K562 (cell line): ENCODE results near the gene BBC3. TPM values are rescaled to one million over a fixed set of nuclear protein-coding genes. Genes with fewer than 3 reads are reported as not detected.

Experiments
- ATF7 ChIP-seq: fragments of 450-650 bp; IDR thresholded peaks from 2 replicates; pipeline ENCODE4 v1.7.1; 2014; ENCODE audit warnings: mild to moderate bottlenecking, moderate library complexity
- CEBPB ChIP-seq: fragments of 450-650 bp; IDR thresholded peaks from 2 replicates; pipeline ENCODE4 v1.6.1; 2016; ENCODE audit warnings: missing genetic modification characterization, missing compliant biosample characterization
- CHD2 ChIP-seq: IDR thresholded peaks from 2 replicates; pipeline ENCODE4 v1.6.1; 2011; ENCODE audit warnings: low read depth, low read length
- CREB5 ChIP-seq: fragments of 250-450 bp; sonication (Bioruptor Pico); IDR thresholded peaks from 2 replicates; pipeline ENCODE4 v1.5.0; 2020; ENCODE audit warnings: mild to moderate bottlenecking
- CTBP1 ChIP-seq: fragments of 450-650 bp; IDR thresholded peaks from 2 replicates; pipeline ENCODE4 v1.6.1; 2016; ENCODE audit warnings: borderline replicate concordance
- ELF1 ChIP-seq: fragments of 200-800 bp; sonication (Bioruptor generic); IDR thresholded peaks from 2 replicates; pipeline ENCODE4 v1.6.1; 2016; ENCODE audit warnings: missing genetic modification characterization, missing compliant biosample characterization
- MXD1 ChIP-seq: fragments of 250-450 bp; sonication (Bioruptor Pico); IDR thresholded peaks from 2 replicates; pipeline ENCODE4 v1.8.0; 2021; ENCODE audit warnings: borderline replicate concordance, mild to moderate bottlenecking, moderate library complexity; ENCODE audit not compliant: poor library complexity, severe bottlenecking
- NCOR1 ChIP-seq: fragments of 450-650 bp; IDR thresholded peaks from 2 replicates; pipeline ENCODE4 v1.6.1; 2016; ENCODE audit warnings: mild to moderate bottlenecking, moderate library complexity
- NR2C2 ChIP-seq, 2 experiments: fragments of 200-800 bp in 1 of 2; sonication (Bioruptor generic) in 1 of 2; sonication (generic) in 1 of 2; formaldehyde crosslinking in 1 of 2; IDR thresholded peaks; 2 replicates each; pipeline versions ENCODE4 v1.6.1 to v1.8.0; 2016 to 2022; ENCODE audit warnings: mild to moderate bottlenecking in 1 of 2, missing compliant biosample characterization in 1 of 2, missing genetic modification characterization in 1 of 2, missing genetic modification reagents in 1 of 2
- PBX2 ChIP-seq, 2 experiments: IDR thresholded peaks in 1 of 2; conservative IDR thresholded peaks in 1 of 2; 2 replicates each; pipeline ENCODE4 v1.6.1; 2016; ENCODE audit warnings: low read depth in 2 of 2, mild to moderate bottlenecking in 1 of 2, missing compliant biosample characterization in 1 of 2, missing genetic modification characterization in 1 of 2, moderate library complexity in 1 of 2
- PML ChIP-seq: IDR thresholded peaks from 2 replicates; pipeline ENCODE4 v1.6.1; 2012; ENCODE audit warnings: low read length, inconsistent platforms
- POLR2B ChIP-seq: fragments of 450-650 bp; IDR thresholded peaks from 2 replicates; pipeline ENCODE4 v1.6.1; 2018; ENCODE audit warnings: low read depth; ENCODE audit not compliant: partially characterized antibody
- RB1 ChIP-seq: fragments of 450-650 bp; IDR thresholded peaks from 2 replicates; pipeline ENCODE4 v1.6.1; 2017; ENCODE audit warnings: low read depth, mild to moderate bottlenecking
- SIN3A ChIP-seq, 2 experiments: fragments of 150-350 bp in 1 of 2; IDR thresholded peaks; 2 replicates each; pipeline ENCODE4 v1.6.1; 2011 to 2016; ENCODE audit warnings: borderline replicate concordance in 2 of 2, low read depth in 2 of 2, low read length in 2 of 2, mild to moderate bottlenecking in 2 of 2, moderate library complexity in 2 of 2; ENCODE audit not compliant: control insufficient read depth in 1 of 2
- SREBF1 ChIP-seq: fragments of 150-350 bp; IDR thresholded peaks from 2 replicates; pipeline ENCODE4 v1.6.1; 2014; ENCODE audit warnings: antibody characterized with exemption, low read depth, low read length, borderline replicate concordance
- SUPT5H ChIP-seq: fragments of 450-650 bp; IDR thresholded peaks from 2 replicates; pipeline ENCODE4 v1.6.1; 2016
- TCF7L2 ChIP-seq: fragments of 150-350 bp; IDR thresholded peaks from 2 replicates; pipeline ENCODE4 v1.6.1; 2016; ENCODE audit warnings: low read depth, mild to moderate bottlenecking, low read length, moderate library complexity
- TEAD4 ChIP-seq, 2 experiments: sonication (generic) in 1 of 2; formaldehyde crosslinking in 1 of 2; IDR thresholded peaks; 2 replicates each; pipeline versions ENCODE4 v1.6.1 to v1.8.0; 2012 to 2022; ENCODE audit warnings: borderline replicate concordance in 1 of 2, inconsistent platforms in 1 of 2, low read length in 1 of 2, mild to moderate bottlenecking in 1 of 2, missing genetic modification reagents in 1 of 2
- TOE1 ChIP-seq, 2 experiments: fragments of 450-650 bp in 1 of 2; sonication (generic) in 1 of 2; formaldehyde crosslinking in 1 of 2; IDR thresholded peaks; 2 replicates each; pipeline versions ENCODE4 v1.7.1 to v1.8.0; 2016 to 2022; ENCODE audit warnings: borderline replicate concordance in 2 of 2, mild to moderate bottlenecking in 2 of 2, antibody characterized with exemption in 1 of 2, inconsistent platforms in 1 of 2, low read depth in 1 of 2, missing genetic modification reagents in 1 of 2, moderate library complexity in 1 of 2
- ZKSCAN1 ChIP-seq: fragments of 150-350 bp; IDR thresholded peaks from 2 replicates; pipeline ENCODE4 v1.6.1; 2016; ENCODE audit warnings: low read depth, low read length
- ZNF354B ChIP-seq: fragments of 250-450 bp; sonication (Bioruptor Pico); IDR thresholded peaks from 2 replicates; pipeline ENCODE4 v1.4.0; 2020
- ZNF785 ChIP-seq: fragments of 250-450 bp; sonication (Bioruptor Pico); IDR thresholded peaks from 2 replicates; pipeline ENCODE4 v1.4.0; 2020; ENCODE audit warnings: mild to moderate bottlenecking
- polyA plus RNA-seq, 8 experiments: library from polyadenylated mRNA; depleted of rRNA in 4 of 8; stranded (reverse) in 5 of 8; unstranded in 3 of 8; fragments of >200 nt; fragmentation: Nextera tagmentation in 2 of 8; fragmentation: Illumina TruSeq in 1 of 8; extraction: Ambion mirVana in 2 of 8; extraction: Trizol in 1 of 8; gene quantifications; 2 replicates each; pipeline versions ENCODE4 v1.2.1 to v1.2.3, GENCODE V29; 2011 to 2014; ENCODE audit warnings: inconsistent platforms in 1 of 8, missing spikeins in 1 of 8
- total RNA-seq, 7 experiments: library from RNA; depleted of rRNA in 6 of 7; stranded (reverse); fragments of >200 nt in 6 of 7; fragmentation: Illumina TruSeq in 2 of 7; extraction: Trizol in 2 of 7; gene quantifications; 2 replicates each; pipeline versions ENCODE4 v1.2.1 to v1.2.3, GENCODE V29; 2011 to 2021; ENCODE audit warnings: low replicate concordance in 1 of 7

The BBC3 gene
- total and polyA plus RNA-seq, 9 of the 15 experiments (the other 6 are each of a cell fraction or from before 2014, with no cell fraction given): 0.15 to 30.7 (median 4.8) TPM

GRCh38 chr19:47255879-47256692 lies 25.1 kb upstream of the BBC3 start, which contains the start of gene CCDC9 (continued):
- TF ChIP-seq PBX2 (CRISPR knock-in tag; IDR thresholded peaks at IDR 0.05; ENCODE audit: low read depth): no peak
- TF ChIP-seq PBX2 (tag; conservative IDR thresholded peaks at IDR 0.05; ENCODE audit: low read depth): no peak
- TF ChIP-seq RB1: peak; percentile 39; the same call in 1 of the 2 replicates
- TF ChIP-seq ZKSCAN1: peak; percentile 20; the same call in 1 of the 2 replicates
- TF ChIP-seq CREB5 (CRISPR knock-in tag): no peak
- peak; percentile 94 for TF ChIP-seq CEBPB (tag)
- TF ChIP-seq NR2C2 (CRISPR knock-in tag; IDR thresholded peaks at IDR 0.05): no peak
- TF ChIP-seq NR2C2 (tag; IDR thresholded peaks at IDR 0.05): peak; percentile 92
- TF ChIP-seq TCF7L2: no peak
- peak; percentile 48; the same call in 1 of the 2 replicates for TF ChIP-seq SREBF1
- TF ChIP-seq PML: peak; percentile 75; the same call in 1 of the 2 replicates
- no peak for TF ChIP-seq ZNF785 (CRISPR knock-in tag)
- TF ChIP-seq POLR2B: peak; percentile 80
- TF ChIP-seq MXD1 (CRISPR knock-in tag): peak; percentile 51
- TF ChIP-seq CHD2: 0 out of 2 replicates have a peak, but pooled peaks have one; percentile 42
- peak; percentile 28 to 67; a peak in 1 of 4 replicates for TF ChIP-seq SIN3A (IDR thresholded peaks at IDR 0.05; ENCODE audit: borderline replicate concordance in 2 of 2, control insufficient read depth in 1 of 2, low read depth in 2 of 2, low read length in 2 of 2)
- TF ChIP-seq TOE1 (IDR thresholded peaks at IDR 0.05; ENCODE audit: borderline replicate concordance): peak; percentile 82
- 0 out of 2 replicates have a peak, but pooled peaks have one; percentile 61 for TF ChIP-seq TOE1 (CRISPR knock-in tag; IDR thresholded peaks at IDR 0.05; ENCODE audit: borderline replicate concordance, low read depth)
- peak; percentile 51; the same call in 1 of the 2 replicates for TF ChIP-seq NCOR1
- peak; percentile 84 for TF ChIP-seq SUPT5H
- peak; percentile 95 for TF ChIP-seq ELF1 (tag)
- TF ChIP-seq ATF7: peak; percentile 79
- TF ChIP-seq CTBP1: peak; percentile 41; the same call in 1 of the 2 replicates
- no peak for TF ChIP-seq ZNF354B
- TF ChIP-seq TEAD4 (IDR thresholded peaks at IDR 0.05; ENCODE audit: low read length): no peak
- no peak for TF ChIP-seq TEAD4 (CRISPR knock-in tag; IDR thresholded peaks at IDR 0.05; ENCODE audit: borderline replicate concordance)
